HG03108 (cell line): Measurements from ENCODE around the gene MRPL27.
"Not testable (repeated sequence)": the region's sequence is repeated elsewhere in the genome, so short reads cannot be mapped to it uniquely, and the experiment has no call there.

Source experiments
- ATAC-seq: cut with Tn5 transposase; IDR thresholded peaks from one replicate; pipeline ENCODE4 v1.9.1; 2021; ENCODE audit warnings: moderate library complexity; ENCODE audit not compliant: unreplicated experiment

MRPL27 gene

GRCh38 chr17:50372758-50373556, at the start of gene MRPL27, which contains the start of gene EME1:
Gene MRPL27 (minus strand): TSS chr17:50373184. CDS start chr17:50373170, 14 bp downstream.
Gene EME1 (plus strand): TSS chr17:50373229. CDS start chr17:50375209, 1,980 bp downstream.
- no peak for ATAC-seq

DNA sequence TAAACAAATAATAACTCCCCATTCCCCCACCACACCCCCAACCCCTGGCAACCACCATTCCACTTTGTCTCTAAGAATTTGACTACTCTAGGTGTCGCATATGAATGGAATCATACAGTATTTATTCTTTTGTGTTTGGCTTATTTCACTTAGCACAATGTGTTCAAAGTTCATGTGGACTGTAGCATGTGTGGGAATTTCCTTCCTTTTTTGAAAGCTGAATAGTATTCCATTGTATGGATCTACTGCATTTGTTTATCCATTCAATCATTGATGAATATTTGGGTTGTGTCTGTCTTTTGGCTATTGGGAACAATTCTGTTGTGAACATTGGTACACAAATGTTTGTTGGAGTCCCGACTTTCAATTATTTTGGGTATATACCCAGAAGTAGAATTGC, 49.8 kb upstream of the MRPL27 start:
- ATAC-seq = no peak

- no peak for ATAC-seq
Observed at GRCh38 chr17:50421308-50422051, 48.5 kb upstream of the MRPL27 start.

- no peak for ATAC-seq
Observed at GRCh38 chr17:50420419-50421112, 47.6 kb upstream of the MRPL27 start.

DNA sequence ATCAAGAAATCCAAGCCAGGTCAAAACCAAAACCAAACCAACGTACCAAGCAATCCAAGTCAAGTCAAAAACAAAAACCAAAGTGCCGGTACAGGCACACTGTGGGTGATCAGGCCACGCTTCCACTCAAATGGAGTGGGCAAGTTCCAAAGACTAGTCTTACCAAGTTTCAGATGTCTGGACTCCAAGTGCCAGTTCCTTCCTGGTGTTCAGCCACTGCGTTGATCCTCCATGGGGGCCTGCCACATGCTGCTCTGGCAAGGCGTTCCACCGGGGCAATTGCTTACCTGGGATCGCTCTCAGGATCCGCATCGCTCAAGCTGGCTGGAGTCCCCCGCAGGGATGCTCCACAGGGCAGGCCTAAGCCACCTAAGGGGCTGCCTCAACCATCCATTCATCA, 46.6 kb upstream of the MRPL27 start:
- ATAC-seq = not testable (repeated sequence)

DNA sequence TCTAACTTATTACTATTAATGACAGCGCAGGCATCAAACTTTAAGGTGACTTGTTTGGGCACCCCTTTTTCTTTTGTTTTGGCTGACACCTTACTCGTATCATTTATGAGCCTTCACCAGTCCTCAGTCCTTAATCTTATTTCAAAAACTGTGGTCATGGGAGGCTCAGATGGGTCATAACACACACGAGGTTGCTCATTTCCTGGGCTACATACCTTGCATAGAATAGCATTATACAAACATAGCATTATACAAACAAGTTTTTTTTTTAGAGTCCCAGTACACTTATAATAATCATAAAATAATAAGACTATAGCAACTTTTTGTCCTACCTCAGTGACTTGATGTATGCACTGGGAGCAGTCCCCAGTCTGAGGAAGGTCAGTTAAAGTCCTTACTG, 41.8 kb upstream of the MRPL27 start:
- ATAC-seq = no peak

DNA sequence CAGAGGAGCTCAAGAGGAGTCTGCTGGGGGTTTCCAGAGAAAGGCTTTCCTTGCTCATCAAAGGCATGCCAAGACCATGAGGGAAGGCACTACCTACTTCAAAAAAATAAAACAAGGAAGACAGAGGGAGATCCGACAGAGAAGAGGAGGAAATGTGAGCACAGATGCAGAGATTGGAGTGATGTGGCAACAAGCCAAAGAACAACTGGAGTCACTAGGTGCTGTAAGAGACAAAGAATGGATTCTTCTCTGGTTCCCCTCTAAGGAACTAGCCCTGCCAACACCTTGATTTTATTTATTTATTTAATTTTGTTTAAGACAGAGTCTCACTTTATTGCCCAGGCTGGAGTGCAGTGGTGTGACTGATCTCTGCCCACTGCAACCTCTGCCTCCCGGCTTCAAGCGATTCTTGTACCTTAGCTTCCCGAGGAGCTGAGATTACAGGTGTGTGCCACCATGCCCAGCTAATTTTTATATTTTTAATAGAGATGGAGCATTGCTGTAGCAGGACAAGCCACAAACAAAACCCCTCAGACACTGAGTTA, 39.3 kb upstream of the MRPL27 start:
- no peak for ATAC-seq

DNA sequence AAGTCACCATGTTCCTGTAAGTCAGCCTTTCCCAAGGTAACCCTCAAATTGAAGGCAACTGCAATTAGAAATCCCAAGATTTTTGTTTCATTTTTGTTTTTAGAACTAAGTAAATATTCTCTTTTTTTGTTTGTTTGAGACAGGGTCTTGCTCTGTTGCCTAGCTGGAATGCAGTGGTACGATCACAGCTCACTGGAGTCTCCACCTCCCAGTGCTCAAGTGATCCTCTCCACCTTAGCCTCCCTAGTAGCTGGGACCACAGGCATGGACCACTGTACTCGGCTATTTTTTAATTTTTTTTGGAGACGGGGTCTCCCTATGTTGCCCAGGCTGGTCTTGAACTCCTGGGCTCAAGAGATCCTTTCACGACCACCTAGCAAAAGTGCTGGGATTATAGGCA, 34.9 kb upstream of the MRPL27 start:
- no peak for ATAC-seq

DNA sequence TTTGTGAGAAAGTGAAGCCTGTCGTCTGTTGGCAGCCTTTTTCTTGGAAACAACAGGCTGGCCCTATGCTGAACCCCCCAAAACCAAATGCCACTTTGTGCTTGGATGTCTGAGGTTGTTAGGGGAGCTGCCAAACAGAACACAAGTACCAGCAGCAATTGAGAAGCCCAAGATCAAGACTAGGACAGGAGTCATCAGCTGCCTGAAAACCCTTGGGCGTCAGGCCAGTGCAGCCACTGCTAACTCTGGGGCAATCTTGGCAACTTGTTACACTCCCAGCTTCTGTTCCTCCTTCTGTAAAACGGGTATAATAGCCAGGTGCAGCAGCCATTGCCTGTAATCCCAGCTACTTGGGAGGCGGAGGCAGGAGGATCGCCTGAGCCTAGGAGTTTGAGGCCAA, 33.6 kb upstream of the MRPL27 start:
- no peak for ATAC-seq

- not testable (repeated sequence) for ATAC-seq
Observed at GRCh38 chr17:50405351-50405750, 32.4 kb upstream of the MRPL27 start.

GRCh38 chr17:50399591-50399990, 26.6 kb upstream of the MRPL27 start:
- ATAC-seq = not testable (repeated sequence)

DNA sequence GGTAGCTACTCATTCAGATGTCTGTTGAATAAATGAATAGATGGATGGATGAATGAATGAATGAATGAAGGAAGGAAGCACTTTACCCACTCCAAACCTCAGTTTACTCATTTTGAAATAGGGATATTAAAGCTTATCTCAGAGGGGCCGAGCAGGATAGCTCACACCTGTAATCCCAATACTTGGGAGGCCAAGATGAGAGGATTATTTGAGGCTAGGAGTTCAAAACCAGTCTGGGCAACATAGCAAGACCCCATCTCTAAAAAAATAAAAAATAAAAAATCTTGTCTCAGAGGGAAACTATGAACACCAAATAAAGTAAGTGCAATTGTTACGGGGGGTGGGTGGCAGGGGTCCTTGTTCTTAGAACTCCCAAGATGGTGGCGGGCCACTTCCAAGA, 25.7 kb upstream of the MRPL27 start:
- not testable (repeated sequence) for ATAC-seq

- ATAC-seq = no peak
Observed at GRCh38 chr17:50397919-50398285, 24.9 kb upstream of the MRPL27 start.

GRCh38 chr17:50397111-50397918, 24.3 kb upstream of the MRPL27 start, which contains the start of gene LRRC59:
Gene LRRC59 (minus strand): TSS chr17:50397523. CDS start chr17:50397317, 206 bp downstream.
- peak; percentile 91 for ATAC-seq

- ATAC-seq = no peak
Observed at GRCh38 chr17:50396261-50397110, 23.5 kb upstream of the MRPL27 start.

DNA sequence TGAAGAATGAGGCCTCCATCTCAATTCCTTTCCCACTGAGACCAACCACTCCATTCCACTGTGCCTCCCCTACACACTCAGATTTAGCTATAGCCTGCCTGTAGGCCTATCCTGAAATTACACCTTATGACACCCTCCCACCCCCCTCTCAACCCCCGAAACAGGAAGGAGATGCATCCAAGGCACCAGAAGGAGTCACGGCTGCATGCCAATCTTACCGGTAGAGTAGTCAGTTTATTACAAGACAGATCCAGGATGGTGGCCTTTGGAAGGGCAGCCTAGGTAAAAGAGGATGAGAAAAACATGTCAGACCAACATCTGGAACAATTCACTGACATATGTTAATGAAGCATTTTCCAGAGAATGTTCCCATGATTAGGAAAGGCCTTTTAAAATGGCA, 21.7 kb upstream of the MRPL27 start:
- ATAC-seq = no peak

DNA sequence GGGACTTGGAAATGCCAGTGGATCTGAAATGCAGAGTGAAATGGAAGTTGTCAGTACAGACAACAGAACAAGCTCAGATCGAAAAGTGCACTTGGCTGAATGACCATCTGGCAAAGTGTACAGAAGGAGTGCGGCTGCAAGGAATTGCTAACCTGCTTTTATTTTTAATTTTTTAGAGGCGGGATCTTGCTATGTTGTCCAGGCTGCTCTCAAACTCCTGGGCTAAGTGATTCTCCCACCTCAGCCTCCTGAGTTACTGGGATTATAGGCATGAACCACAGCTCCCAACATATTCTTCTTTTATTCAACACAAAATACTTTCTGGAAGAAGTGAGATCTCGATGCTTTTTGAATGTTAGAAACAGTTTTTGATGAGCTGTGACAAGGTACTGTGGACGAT, 20.7 kb upstream of the MRPL27 start:
- ATAC-seq = no peak

- no peak for ATAC-seq
Observed at GRCh38 chr17:50392621-50393020, 19.6 kb upstream of the MRPL27 start.

DNA sequence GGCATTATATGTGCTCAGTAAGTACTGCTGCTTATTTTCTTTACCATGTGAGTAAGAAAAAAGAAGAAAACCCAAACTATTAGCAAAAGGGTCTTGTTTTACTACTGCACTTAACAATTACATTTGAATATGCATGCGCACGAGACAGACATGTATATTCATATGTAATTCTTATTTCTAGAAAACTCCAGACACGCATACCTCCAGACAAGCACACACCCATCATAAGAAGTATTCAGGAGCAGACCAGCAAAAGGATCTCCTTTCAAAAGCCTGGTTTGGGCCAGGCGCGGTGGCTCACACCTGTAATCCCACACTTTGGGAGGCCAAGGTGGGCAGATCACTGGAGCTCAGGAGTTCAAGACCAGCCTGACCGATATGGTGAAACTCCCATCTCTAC, 16.6 kb upstream of the MRPL27 start:
- no peak for ATAC-seq
